Measurements from ENCODE around the gene ITPR3. TPM values are rescaled to one million over a fixed set of nuclear protein-coding genes. Genes with fewer than 3 reads are reported as not detected.
"Not testable (repeated sequence)": the region's sequence is repeated elsewhere in the genome, so short reads cannot be mapped to it uniquely, and the experiment has no call there.

ITPR3 gene
- polyA plus RNA-seq, 1 donor from 2014 or later: 6.7 TPM

GRCh38 chr6:33586108-33586640, 34.9 kb upstream of the ITPR3 start:
- Mint-ChIP-seq H3K4me1 (peaks cover 15 to 26% (median 22%) of the 10 kb centered on the region in 3 donors), H3K27ac (peak overlapping the region in 2 of 3 donors; percentile 64 to 92), H3K9me3 (no peaks in the 10 kb centered on the region), H3K36me3 (no peaks in the 10 kb centered on the region), H3K27me3 (no peaks in the 10 kb centered on the region), H3K4me3 (peak overlapping the region in 2 of 4 donors; percentile 60 to 73)

- H3K9me3 Mint-ChIP-seq: no peaks in the 10 kb centered on the region
- no peaks in the 10 kb centered on the region for H3K36me3 Mint-ChIP-seq
- peaks cover 25 to 39% (median 33%) of the 10 kb centered on the region in 3 donors for H3K4me1 Mint-ChIP-seq
- no peaks in the 10 kb centered on the region for H3K27me3 Mint-ChIP-seq
- no peak overlapping the region for H3K4me3 Mint-ChIP-seq
- peak overlapping the region in 2 of 3 donors; percentile 45 to 80 for H3K27ac Mint-ChIP-seq
These were observed 33.6 kb upstream of the ITPR3 start for GRCh38 chr6:33587529-33587928.

GRCh38 chr6:33588894-33589293, 32.2 kb upstream of the ITPR3 start:
- H3K4me1 Mint-ChIP-seq: peaks cover 35 to 47% (median 42%) of the 10 kb centered on the region in 3 donors
- H3K9me3 Mint-ChIP-seq: no peaks in the 10 kb centered on the region
- peak overlapping the region in 2 of 3 donors; percentile 19 to 54 for H3K27ac Mint-ChIP-seq

GRCh38 chr6:33589392-33589730, 31.8 kb upstream of the ITPR3 start:
- Mint-ChIP-seq H3K4me3 (peak overlapping the region in 1 of 4 donors; percentile 68), H3K27ac (peak overlapping the region in 2 of 3 donors; percentile 92 to 97), H3K4me1 (peaks cover 35 to 47% (median 42%) of the 10 kb centered on the region in 3 donors), H3K9me3 (no peaks in the 10 kb centered on the region), H3K27me3 (no peaks in the 10 kb centered on the region), H3K36me3 (peaks cover 1% of the 10 kb centered on the region)

More at GRCh38 chr6:33588894-33589293, 32.2 kb upstream of the ITPR3 start:
- no peak overlapping the region for H3K4me3 Mint-ChIP-seq
- peaks cover 1% of the 10 kb centered on the region for H3K36me3 Mint-ChIP-seq
- H3K27me3 Mint-ChIP-seq: no peaks in the 10 kb centered on the region

GRCh38 chr6:33589731-33590530, 31.2 kb upstream of the ITPR3 start:
- no peaks in the 10 kb centered on the region for H3K9me3 Mint-ChIP-seq
- peaks cover 1% of the 10 kb centered on the region for H3K36me3 Mint-ChIP-seq
- H3K4me3 Mint-ChIP-seq: peak overlapping the region in 2 of 4 donors; percentile 68 to 82
- H3K27ac Mint-ChIP-seq: peak overlapping the region; percentile 23 to 97 (median 92)
- H3K27me3 Mint-ChIP-seq: no peaks in the 10 kb centered on the region
- H3K4me1 Mint-ChIP-seq: peaks cover 35 to 48% (median 44%) of the 10 kb centered on the region in 3 donors

GRCh38 chr6:33590531-33591198, 30.5 kb upstream of the ITPR3 start:
- H3K36me3 Mint-ChIP-seq: peaks cover 1% of the 10 kb centered on the region
- H3K9me3 Mint-ChIP-seq: no peaks in the 10 kb centered on the region
- peaks cover 31 to 46% (median 41%) of the 10 kb centered on the region in 3 donors for H3K4me1 Mint-ChIP-seq
- H3K27me3 Mint-ChIP-seq: no peaks in the 10 kb centered on the region
- H3K27ac Mint-ChIP-seq: peak overlapping the region; percentile 92 to 97 (median 96)
- H3K4me3 Mint-ChIP-seq: peak overlapping the region in 3 of 4 donors; percentile 72 to 90 (median 73)

- H3K27ac Mint-ChIP-seq: peak overlapping the region; percentile 92 to 97 (median 96)
- H3K27me3 Mint-ChIP-seq: no peaks in the 10 kb centered on the region
- peaks cover 1% of the 10 kb centered on the region for H3K36me3 Mint-ChIP-seq
- H3K4me1 Mint-ChIP-seq: peaks cover 26 to 42% (median 36%) of the 10 kb centered on the region in 3 donors
- H3K4me3 Mint-ChIP-seq: peak overlapping the region in 2 of 4 donors; percentile 72 to 90
- no peaks in the 10 kb centered on the region for H3K9me3 Mint-ChIP-seq
These were observed 29.6 kb upstream of the ITPR3 start for GRCh38 chr6:33591424-33592032.

GRCh38 chr6:33592280-33592594, 28.9 kb upstream of the ITPR3 start:
- Mint-ChIP-seq H3K4me1 (peaks cover 31 to 48% (median 39%) of the 10 kb centered on the region in 3 donors), H3K27me3 (no peaks in the 10 kb centered on the region), H3K36me3 (peaks cover 1% of the 10 kb centered on the region), H3K9me3 (no peaks in the 10 kb centered on the region), H3K27ac (peak overlapping the region; percentile 92 to 97 (median 96)), H3K4me3 (peak overlapping the region; percentile 65 to 90 (median 78))

GRCh38 chr6:33592595-33593413, 28.3 kb upstream of the ITPR3 start:
- Mint-ChIP-seq H3K36me3 (peaks cover 1% of the 10 kb centered on the region), H3K4me1 (peaks cover 31 to 48% (median 43%) of the 10 kb centered on the region in 3 donors), H3K27me3 (no peaks in the 10 kb centered on the region), H3K4me3 (peak overlapping the region; percentile 65 to 90 (median 78)), H3K27ac (peak overlapping the region; percentile 92 to 97 (median 96)), H3K9me3 (no peaks in the 10 kb centered on the region)

- peak overlapping the region; percentile 92 to 97 (median 96) for H3K27ac Mint-ChIP-seq
- H3K27me3 Mint-ChIP-seq: no peaks in the 10 kb centered on the region
- H3K4me1 Mint-ChIP-seq: peaks cover 31 to 48% (median 43%) of the 10 kb centered on the region in 3 donors
- peaks cover 1% of the 10 kb centered on the region for H3K36me3 Mint-ChIP-seq
- no peaks in the 10 kb centered on the region for H3K9me3 Mint-ChIP-seq
- H3K4me3 Mint-ChIP-seq: peak overlapping the region; percentile 65 to 90 (median 78)
These were observed 27.8 kb upstream of the ITPR3 start for GRCh38 chr6:33593414-33593727.

GRCh38 chr6:33595001-33595846, 25.9 kb upstream of the ITPR3 start:
- Mint-ChIP-seq H3K27me3 (no peaks in the 10 kb centered on the region), H3K27ac (peak overlapping the region in 2 of 3 donors; percentile 39 to 91), H3K4me3 (no peak overlapping the region), H3K9me3 (no peaks in the 10 kb centered on the region), H3K4me1 (peaks cover 31 to 43% (median 39%) of the 10 kb centered on the region in 3 donors), H3K36me3 (peaks cover 1% of the 10 kb centered on the region)

- H3K36me3 Mint-ChIP-seq, H3K9me3 Mint-ChIP-seq, H3K27me3 Mint-ChIP-seq: not testable (repeated sequence)
- Mint-ChIP-seq H3K27ac (peak overlapping the region; percentile 88 to 91 (median 91)), H3K4me1 (peaks cover 19 to 30% (median 29%) of the 10 kb centered on the region in 3 donors), H3K4me3 (peak overlapping the region in 2 of 4 donors; percentile 21 to 51)
These were observed 24.2 kb upstream of the ITPR3 start for GRCh38 chr6:33596894-33597293.

- H3K27me3 Mint-ChIP-seq: no peaks in the 10 kb centered on the region
- H3K4me1 Mint-ChIP-seq: peaks cover 12 to 22% (median 21%) of the 10 kb centered on the region in 3 donors
- H3K36me3 Mint-ChIP-seq: peaks cover 1% of the 10 kb centered on the region
- H3K9me3 Mint-ChIP-seq: no peaks in the 10 kb centered on the region
- H3K4me3 Mint-ChIP-seq: peak overlapping the region in 1 of 4 donors; percentile 17
- H3K27ac Mint-ChIP-seq: peak overlapping the region in 1 of 3 donors; percentile 24
These were observed 23.4 kb upstream of the ITPR3 start for GRCh38 chr6:33597551-33598322.
